Liver (tissue), 9 donors: Measurements from ENCODE around the gene VGLL3. TPM values are rescaled to one million over a fixed set of nuclear protein-coding genes. Genes with fewer than 3 reads are reported as not detected.

Experiments used
- DNase-seq: peaks from one replicate; pipeline ENCODE4 v3.0.0-alpha.2; 2017; ENCODE audit warnings: low spot score
- H3K27ac ChIP-seq, 2 donors: one replicate each; pipeline ENCODE4 v1.7.0; 2013; ENCODE audit warnings: inconsistent platforms in 2 of 2, low read length in 2 of 2, control low read depth in 1 of 2, low read depth in 1 of 2, mild to moderate bottlenecking in 1 of 2
- H3K27me3 ChIP-seq, 4 donors: one replicate each; pipeline versions ENCODE4 v1.6.1 to v1.7.0; 2013; ENCODE audit warnings: low read length in 3 of 4, inconsistent platforms in 1 of 4, mild to moderate bottlenecking in 1 of 4, moderate library complexity in 1 of 4; ENCODE audit not compliant: control insufficient read depth in 4 of 4, insufficient read depth in 4 of 4
- H3K36me3 ChIP-seq, 4 donors: one replicate each; pipeline versions ENCODE4 v1.6.1 to v1.7.0; 2013; ENCODE audit warnings: low read length in 3 of 4, mild to moderate bottlenecking in 3 of 4, low read depth in 1 of 4, moderate library complexity in 1 of 4; ENCODE audit not compliant: control insufficient read depth in 4 of 4, insufficient read depth in 3 of 4
- H3K4me1 ChIP-seq, 4 donors: one replicate each; pipeline versions ENCODE4 v1.6.1 to v1.7.0; 2013; ENCODE audit warnings: low read length in 3 of 4, mild to moderate bottlenecking in 3 of 4, moderate library complexity in 1 of 4; ENCODE audit not compliant: control insufficient read depth in 4 of 4, insufficient read depth in 4 of 4
- H3K4me3 ChIP-seq, 3 donors: one replicate each; pipeline versions ENCODE4 v1.6.1 to v1.7.0; 2013; ENCODE audit warnings: low read length in 3 of 3, control low read depth in 1 of 3, low read depth in 1 of 3, mild to moderate bottlenecking in 1 of 3
- H3K9ac ChIP-seq, 2 donors: one replicate each; pipeline ENCODE4 v1.7.0; 2013; ENCODE audit warnings: low read length in 2 of 2, mild to moderate bottlenecking in 2 of 2, moderate library complexity in 2 of 2, control low read depth in 1 of 2, low read depth in 1 of 2
- H3K9me3 ChIP-seq, 4 donors: one replicate each; pipeline versions ENCODE4 v1.6.1 to v1.7.0; 2013; ENCODE audit warnings: low read length in 3 of 4; ENCODE audit not compliant: control insufficient read depth in 4 of 4
- CTCF ChIP-seq: fragments of 150-350 bp; IDR thresholded peaks from 2 replicates; pipeline ENCODE4 v1.5.1; 2017; ENCODE audit warnings: improper control_type of control experiment, low read depth, low read length; ENCODE audit not compliant: missing input control
- EGR1 ChIP-seq, 2 donors: IDR thresholded peaks; 2 replicates each; pipeline ENCODE4 v1.6.1; 2016 to 2018; ENCODE audit warnings: antibody characterized with exemption in 2 of 2, low read depth in 2 of 2
- FOXA1 ChIP-seq: IDR thresholded peaks from 2 replicates; pipeline ENCODE4 v1.6.1; 2016; ENCODE audit warnings: antibody characterized with exemption
- FOXA2 ChIP-seq: IDR thresholded peaks from 2 replicates; pipeline ENCODE4 v1.6.1; 2016; ENCODE audit warnings: antibody characterized with exemption
- HNF4A ChIP-seq, 2 donors: conservative IDR thresholded peaks; 2 replicates each; pipeline ENCODE4 v1.6.1; 2016; ENCODE audit warnings: antibody characterized with exemption in 2 of 2, mild to moderate bottlenecking in 2 of 2
- HNF4G ChIP-seq: IDR thresholded peaks from 2 replicates; pipeline ENCODE4 v1.6.1; 2016; ENCODE audit warnings: antibody characterized with exemption
- JUND ChIP-seq, 2 donors: IDR thresholded peaks; 2 replicates each; pipeline ENCODE4 v1.6.1; 2016; ENCODE audit warnings: antibody characterized with exemption in 2 of 2
- MAX ChIP-seq: IDR thresholded peaks from 2 replicates; pipeline ENCODE4 v1.6.1; 2016; ENCODE audit warnings: antibody characterized with exemption
- NR2F2 ChIP-seq: IDR thresholded peaks from 2 replicates; pipeline ENCODE4 v1.6.1; 2016; ENCODE audit warnings: antibody characterized with exemption
- RAD21 ChIP-seq, 2 donors: IDR thresholded peaks; 2 replicates each; pipeline ENCODE4 v1.6.1; 2016; ENCODE audit warnings: antibody characterized with exemption in 2 of 2, mild to moderate bottlenecking in 2 of 2
- REST ChIP-seq: IDR thresholded peaks from 2 replicates; pipeline ENCODE4 v1.6.1; 2016; ENCODE audit warnings: antibody characterized with exemption, mild to moderate bottlenecking
- RXRA ChIP-seq, 2 donors: IDR thresholded peaks; 2 replicates each; pipeline ENCODE4 v1.6.1; 2017 to 2018; ENCODE audit warnings: antibody characterized with exemption in 2 of 2, mild to moderate bottlenecking in 1 of 2
- SP1 ChIP-seq: IDR thresholded peaks from 2 replicates; pipeline ENCODE4 v1.6.1; 2018; ENCODE audit warnings: antibody characterized with exemption, mild to moderate bottlenecking
- TAF1 ChIP-seq: conservative IDR thresholded peaks from 2 replicates; pipeline ENCODE4 v1.6.1; 2016; ENCODE audit warnings: antibody characterized with exemption, mild to moderate bottlenecking
- YY1 ChIP-seq: IDR thresholded peaks from 2 replicates; pipeline ENCODE4 v1.6.1; 2016; ENCODE audit warnings: antibody characterized with exemption, mild to moderate bottlenecking
- WGBS: extraction: QIAGEN DNeasy Blood & Tissue Kit; methylation state at CpG from one replicate; pipeline ENCODE4 v1.1.7; 2013; 5-methylcytosine and 5-hydroxymethylcytosine counted together
- polyA plus RNA-seq, 2 donors: library from polyadenylated mRNA; stranded (reverse) in 1 of 2; unstranded in 1 of 2; fragments of 200-250 nt in 1 of 2; fragments of >200 nt in 1 of 2; fragmentation: Nextera tagmentation in 1 of 2; extraction: Ambion mirVana in 1 of 2; gene quantifications; one replicate each; pipeline versions ENCODE4 v1.2.1 to v1.2.3, GENCODE V29; 2013 to 2015
- total RNA-seq, 2 donors: library from RNA; depleted of rRNA; stranded (reverse); fragments of >200 nt; gene quantifications; one replicate each; pipeline ENCODE4 v1.2.3, GENCODE V29; 2014
- donor health status: healthy.
- donor health status: healthy.
- donor health status: healthy.
- donor health status: healthy.
- donor health status: healthy.

VGLL3 gene
- total and polyA plus RNA-seq, 4 donors, result 0.08 to 1.3 (median 0.63) TPM

- TF ChIP-seq JUND (IDR thresholded peaks at IDR 0.05) (no peak), RXRA (IDR thresholded peaks at IDR 0.05) (no peak), HNF4G (no peak), FOXA1 (no peak), YY1 (no peak), REST (no peak), TAF1 (no peak), SP1 (no peak), CTCF (no peak)
- no peak overlapping the region for H3K9ac ChIP-seq
- no peak overlapping the region for H3K4me3 ChIP-seq
- peaks cover 0 to 15% (median 3%) of the 10 kb centered on the region in 4 donors for H3K27me3 ChIP-seq
- WGBS, result 73% methylated on average over 2 of the region's 2 CpGs
- no peak for DNase-seq
- peaks cover 0 to 2% (median under 1%) of the 10 kb centered on the region in 4 donors for H3K4me1 ChIP-seq
- H3K36me3 ChIP-seq, result no peaks in the 10 kb centered on the region
- no peak overlapping the region for H3K27ac ChIP-seq
- H3K9me3 ChIP-seq, result no peaks in the 10 kb centered on the region
Observed at GRCh38 chr3:86985181-86985826, 5.6 kb downstream of the VGLL3 start.

- no peaks in the 10 kb centered on the region for H3K36me3 ChIP-seq
- no peaks in the 10 kb centered on the region for H3K9me3 ChIP-seq
- H3K27ac ChIP-seq, result no peak overlapping the region
- no peaks in the 10 kb centered on the region for H3K4me1 ChIP-seq
- H3K27me3 ChIP-seq, result peaks cover 0 to 6% (median 3%) of the 10 kb centered on the region in 4 donors
- H3K4me3 ChIP-seq, result no peak overlapping the region
- no peak for TF ChIP-seq HNF4G
- no peak for TF ChIP-seq CTCF
- DNase-seq, result no peak
- H3K9ac ChIP-seq, result no peak overlapping the region
- 84% methylated on average over 2 of the region's 2 CpGs for WGBS
Observed at GRCh38 chr3:86984271-86984670, 6.7 kb downstream of the VGLL3 start.

- WGBS, result 76% methylated on average over 2 of the region's 2 CpGs
- Histone ChIP-seq H3K27ac (no peak overlapping the region), H3K27me3 (peaks cover 0 to 6% (median 1%) of the 10 kb centered on the region in 4 donors), H3K9me3 (no peaks in the 10 kb centered on the region), H3K9ac (no peak overlapping the region), H3K36me3 (no peaks in the 10 kb centered on the region), H3K4me3 (no peak overlapping the region), H3K4me1 (no peaks in the 10 kb centered on the region)
- no peak for DNase-seq
- TF ChIP-seq RAD21 (IDR thresholded peaks at IDR 0.05), result no peak
- TF ChIP-seq YY1, result no peak
- TF ChIP-seq NR2F2, result no peak
- TF ChIP-seq FOXA1, result no peak
- no peak for TF ChIP-seq REST
- no peak for TF ChIP-seq EGR1 (IDR thresholded peaks at IDR 0.05; ENCODE audit: low read depth in 2 of 2)
- no peak for TF ChIP-seq RXRA (IDR thresholded peaks at IDR 0.05)
- no peak for TF ChIP-seq SP1
- no peak for TF ChIP-seq HNF4A (conservative IDR thresholded peaks at IDR 0.05)
- no peak for TF ChIP-seq FOXA2
- no peak for TF ChIP-seq HNF4G
- TF ChIP-seq MAX, result no peak
Observed at GRCh38 chr3:86982883-86983282, 8.1 kb downstream of the VGLL3 start.
